Measurements from ENCODE around the gene PRM3. TPM values are rescaled to one million over a fixed set of nuclear protein-coding genes. Genes with fewer than 3 reads are reported as not detected.
"Not testable (repeated sequence)": the region's sequence is repeated elsewhere in the genome, so short reads cannot be mapped to it uniquely, and the experiment has no call there.

PRM3 gene
- total RNA-seq, 4 donors from 2014 or later, result not detected

DNA sequence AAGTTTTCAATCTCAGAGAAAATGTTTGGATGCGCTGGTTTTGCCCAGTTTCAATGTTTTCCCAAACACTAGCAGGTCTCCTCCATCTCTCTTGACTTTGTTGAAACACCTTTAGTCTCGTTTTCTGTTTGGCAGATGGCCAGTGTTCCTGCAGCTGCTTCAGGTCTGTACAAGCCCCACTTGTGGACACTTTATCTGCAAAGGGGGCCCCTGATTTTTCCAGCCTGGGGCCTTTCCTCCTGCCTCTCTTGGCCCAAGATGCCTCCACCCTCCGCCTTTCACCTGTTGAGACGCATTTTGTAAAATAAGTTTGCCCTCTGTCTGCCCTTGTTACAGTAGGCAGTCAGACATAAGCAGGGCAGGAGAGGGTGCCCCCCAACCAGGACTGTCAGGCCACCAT is 29.5 kb upstream of the PRM3 start:
- no peaks in the 10 kb centered on the region for H3K27me3 ChIP-seq
- H3K4me3 ChIP-seq, result no peak overlapping the region
- no peak for TF ChIP-seq POLR2AphosphoS5 (IDR thresholded peaks at IDR 0.05)
- no peak for TF ChIP-seq POLR2A (IDR thresholded peaks at IDR 0.05)
- no peak for TF ChIP-seq EP300 (IDR thresholded peaks at IDR 0.05; ENCODE audit: low read depth)
- TF ChIP-seq, protein P1, sequence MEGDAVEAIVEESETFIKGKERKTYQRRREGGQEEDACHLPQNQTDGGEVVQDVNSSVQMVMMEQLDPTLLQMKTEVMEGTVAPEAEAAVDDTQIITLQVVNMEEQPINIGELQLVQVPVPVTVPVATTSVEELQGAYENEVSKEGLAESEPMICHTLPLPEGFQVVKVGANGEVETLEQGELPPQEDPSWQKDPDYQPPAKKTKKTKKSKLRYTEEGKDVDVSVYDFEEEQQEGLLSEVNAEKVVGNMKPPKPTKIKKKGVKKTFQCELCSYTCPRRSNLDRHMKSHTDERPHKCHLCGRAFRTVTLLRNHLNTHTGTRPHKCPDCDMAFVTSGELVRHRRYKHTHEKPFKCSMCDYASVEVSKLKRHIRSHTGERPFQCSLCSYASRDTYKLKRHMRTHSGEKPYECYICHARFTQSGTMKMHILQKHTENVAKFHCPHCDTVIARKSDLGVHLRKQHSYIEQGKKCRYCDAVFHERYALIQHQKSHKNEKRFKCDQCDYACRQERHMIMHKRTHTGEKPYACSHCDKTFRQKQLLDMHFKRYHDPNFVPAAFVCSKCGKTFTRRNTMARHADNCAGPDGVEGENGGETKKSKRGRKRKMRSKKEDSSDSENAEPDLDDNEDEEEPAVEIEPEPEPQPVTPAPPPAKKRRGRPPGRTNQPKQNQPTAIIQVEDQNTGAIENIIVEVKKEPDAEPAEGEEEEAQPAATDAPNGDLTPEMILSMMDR (IDR thresholded peaks at IDR 0.05), result no peak
- no peak overlapping the region for H3K27ac ChIP-seq
- in situ Hi-C loops (cut with MboI; ENCODE audit: low pct_ligation_motif_present in 1 of 4, low pct_unique_long_range_greater_than_20kb in 1 of 4, low sequenced_read_pairs in 3 of 4) (no loop called here), intact Hi-C loops (cut with DNase I; ENCODE audit: low total_unique reads) (no loop called here)
- H3K9me3 ChIP-seq, result no peaks in the 10 kb centered on the region
- no peak for DNase-seq
- H3K4me1 ChIP-seq, result peaks cover 0 to 4% (median 1%) of the 10 kb centered on the region in 4 donors
- WGBS, 2 donors (ENCODE audit: low coverage in 1 of 2), result 69 to 85% methylated on average over 1 to 4 of the region's 4 CpGs
- no peaks in the 10 kb centered on the region for H3K36me3 ChIP-seq

DNA sequence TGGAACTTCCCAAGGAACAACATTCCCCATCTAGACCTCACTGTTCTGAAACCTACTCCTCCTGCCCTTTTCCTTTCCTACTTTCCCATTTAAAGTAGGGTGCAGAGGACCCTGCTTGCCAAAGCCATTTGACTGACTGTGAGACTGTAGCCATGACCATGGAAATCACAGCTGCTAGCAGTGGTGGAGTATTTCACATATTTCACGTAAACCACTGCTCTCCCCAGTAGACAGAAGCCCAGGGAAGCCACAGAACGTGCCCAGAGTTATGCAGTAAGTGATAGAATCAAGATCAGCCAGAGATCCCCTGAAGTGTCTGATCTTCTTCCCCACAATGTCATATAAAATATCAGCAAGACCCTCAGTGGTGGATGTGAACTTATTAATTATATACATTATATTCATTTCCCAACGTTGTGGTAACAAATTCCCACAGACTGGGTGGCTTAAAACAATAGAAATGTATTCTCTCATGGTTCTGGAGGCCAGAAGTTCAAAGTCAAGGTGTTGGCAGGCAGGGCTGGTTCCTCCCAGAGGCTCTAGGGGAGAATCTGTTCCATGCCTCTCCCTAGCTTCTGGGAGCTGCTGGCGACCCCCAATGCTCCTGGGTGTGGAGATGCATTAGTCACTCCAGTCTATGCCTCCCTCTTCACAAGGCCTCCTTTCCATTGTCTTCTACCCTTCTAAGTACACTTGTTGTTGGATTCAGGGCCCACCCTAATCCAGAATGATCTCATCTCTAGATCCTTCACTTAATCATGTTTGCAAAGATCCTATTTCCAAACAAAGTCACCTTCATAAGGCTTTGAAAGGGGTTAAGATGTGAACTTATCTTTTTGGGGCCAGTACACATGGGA is 28.4 kb upstream of the PRM3 start:
- intact Hi-C loops (cut with DNase I; ENCODE audit: low total_unique reads), result no loop called here
- no peaks in the 10 kb centered on the region for H3K36me3 ChIP-seq
- H3K27ac ChIP-seq, result no peak overlapping the region

DNA sequence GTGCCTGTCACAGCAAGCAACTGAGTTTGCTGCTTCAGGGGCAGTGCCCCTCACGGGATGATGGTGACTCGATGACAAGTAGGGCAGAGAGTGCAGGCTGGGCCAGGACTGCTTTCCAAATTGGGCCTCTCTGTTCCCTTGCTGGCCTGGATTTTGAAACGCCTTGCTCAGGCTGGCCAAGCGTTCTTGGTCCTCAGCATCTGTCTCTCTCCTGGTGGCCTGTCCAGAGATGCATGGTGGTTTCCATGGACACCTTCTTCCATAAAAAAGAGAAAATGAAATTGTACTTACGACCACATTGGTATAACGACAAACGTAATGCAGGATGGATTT is 27.1 kb upstream of the PRM3 start:
- Histone ChIP-seq H3K36me3 (no peaks in the 10 kb centered on the region), H3K27me3 (no peaks in the 10 kb centered on the region), H3K4me1 (peaks cover 3 to 19% (median 13%) of the 10 kb centered on the region in 4 donors), H3K4me3 (no peak overlapping the region), H3K27ac (no peak overlapping the region), H3K9me3 (no peaks in the 10 kb centered on the region)
- TF ChIP-seq POLR2A (IDR thresholded peaks at IDR 0.05), result no peak
- no peak for TF ChIP-seq POLR2AphosphoS5 (IDR thresholded peaks at IDR 0.05)
- TF ChIP-seq EP300 (IDR thresholded peaks at IDR 0.05; ENCODE audit: low read depth), result no peak
- TF ChIP-seq, protein P1 (IDR thresholded peaks at IDR 0.05), result no peak
- in situ Hi-C loops (cut with MboI; ENCODE audit: low pct_ligation_motif_present in 1 of 4, low pct_unique_long_range_greater_than_20kb in 1 of 4, low sequenced_read_pairs in 3 of 4) (no loop called here), intact Hi-C loops (cut with DNase I; ENCODE audit: low total_unique reads) (no loop called here)
- no peak for DNase-seq
- WGBS, 2 donors (ENCODE audit: low coverage in 1 of 2), result 85 to 93% methylated on average over 6 to 7 of the region's 7 CpGs

More for the DNA sequence above, 28.4 kb upstream of the PRM3 start:
- TF ChIP-seq EP300 (IDR thresholded peaks at IDR 0.05; ENCODE audit: low read depth) (no peak), POLR2A (IDR thresholded peaks at IDR 0.05) (no peak), POLR2AphosphoS5 (IDR thresholded peaks at IDR 0.05) (no peak)
- TF ChIP-seq, protein P1 (IDR thresholded peaks at IDR 0.05), result no peak
- no peak for DNase-seq
- Histone ChIP-seq H3K4me3 (no peak overlapping the region), H3K4me1 (peaks cover 3 to 15% (median 11%) of the 10 kb centered on the region in 4 donors), H3K27me3 (no peaks in the 10 kb centered on the region), H3K9me3 (no peaks in the 10 kb centered on the region)
- WGBS, 2 donors (ENCODE audit: low coverage in 1 of 2), result 63 to 75% methylated on average over 4 of the region's 4 CpGs
- in situ Hi-C loops (cut with MboI; ENCODE audit: low pct_ligation_motif_present in 1 of 4, low pct_unique_long_range_greater_than_20kb in 1 of 4, low sequenced_read_pairs in 3 of 4), result no loop called here

DNA sequence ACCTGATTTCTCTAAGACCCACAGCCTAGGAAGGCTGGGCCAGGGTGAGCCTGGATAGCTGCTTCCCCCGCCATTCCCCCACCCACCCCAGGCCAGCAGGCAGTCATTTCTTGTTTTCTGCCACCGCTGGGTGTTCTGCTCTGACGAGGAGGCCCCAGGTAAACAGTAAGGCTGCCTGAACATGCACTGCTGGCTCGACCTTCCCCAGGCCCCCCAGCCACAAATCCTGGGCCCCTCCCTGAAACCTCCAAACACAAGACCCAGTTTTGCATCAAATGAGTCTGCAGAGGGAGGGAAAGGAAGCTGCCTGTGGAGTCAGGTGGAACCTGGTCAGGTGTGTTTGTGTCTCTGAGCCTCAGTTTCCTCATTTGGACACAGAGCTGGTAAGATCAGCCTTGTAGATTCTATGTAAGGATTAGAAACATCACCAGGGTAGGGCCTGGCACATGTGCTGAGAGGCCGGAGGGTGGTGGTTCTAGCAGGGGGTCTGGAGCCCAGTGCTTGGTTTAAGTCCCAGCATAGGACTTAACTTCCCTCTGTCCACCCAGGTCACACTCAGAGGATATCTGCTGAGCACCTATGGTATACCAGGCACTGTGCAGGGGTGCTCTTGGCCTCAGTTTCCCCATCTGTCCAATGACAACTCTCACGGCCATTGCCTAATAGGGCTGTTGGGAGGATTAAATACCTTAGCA is 26.6 kb upstream of the PRM3 start:
- no peak overlapping the region for H3K27ac ChIP-seq
- TF ChIP-seq, protein P1 (IDR thresholded peaks at IDR 0.05), result no peak
- TF ChIP-seq POLR2A (IDR thresholded peaks at IDR 0.05) (no peak), POLR2AphosphoS5 (IDR thresholded peaks at IDR 0.05) (no peak), EP300 (IDR thresholded peaks at IDR 0.05; ENCODE audit: low read depth) (no peak)
- no peak overlapping the region for H3K4me3 ChIP-seq
- H3K4me1 ChIP-seq, result peaks cover 3 to 19% (median 13%) of the 10 kb centered on the region in 4 donors
- H3K9me3 ChIP-seq, result no peaks in the 10 kb centered on the region
- no peaks in the 10 kb centered on the region for H3K36me3 ChIP-seq
- intact Hi-C loops (cut with DNase I; ENCODE audit: low total_unique reads), result no loop called here
- WGBS, 2 donors (ENCODE audit: low coverage in 1 of 2), result 87% methylated on average over 6 of the region's 6 CpGs; no CpG with 5 or more reads in 1 of the 2 donors
- no peaks in the 10 kb centered on the region for H3K27me3 ChIP-seq
- in situ Hi-C loops (cut with MboI; ENCODE audit: low pct_ligation_motif_present in 1 of 4, low pct_unique_long_range_greater_than_20kb in 1 of 4, low sequenced_read_pairs in 3 of 4), result no loop called here
- DNase-seq, result no peak

DNA sequence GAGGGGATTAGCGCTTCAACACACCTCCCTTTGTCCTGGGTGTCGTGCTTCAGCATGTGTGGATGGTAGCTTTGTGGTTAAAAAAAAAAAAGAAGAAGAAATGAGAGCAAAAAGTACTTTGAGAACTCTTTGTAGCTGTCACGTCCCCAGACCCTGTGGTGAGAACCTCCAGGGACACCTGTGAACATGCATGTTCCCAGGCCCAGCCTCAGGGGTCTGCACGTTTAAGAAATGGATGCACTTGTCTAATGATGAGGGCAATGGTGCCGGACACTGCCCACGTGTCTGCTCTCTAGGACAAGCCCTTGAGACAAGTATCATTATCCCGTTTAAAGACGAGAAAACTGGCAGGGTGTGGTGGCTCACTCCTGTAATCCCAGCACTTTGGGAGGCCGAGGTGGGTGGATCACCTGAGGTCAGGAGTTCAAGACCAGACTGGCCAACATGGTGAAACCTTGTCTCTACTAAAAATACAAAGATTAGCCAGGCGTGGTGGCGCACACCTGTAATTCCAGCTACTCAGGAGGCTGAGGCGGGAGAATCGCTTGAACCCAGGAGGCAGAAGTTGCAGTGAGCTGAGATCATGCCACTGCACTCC is 25.6 kb upstream of the PRM3 start:
- H3K27me3 ChIP-seq; H3K36me3 ChIP-seq; H3K9me3 ChIP-seq; H3K27ac ChIP-seq; H3K4me3 ChIP-seq; DNase-seq; intact Hi-C loops (cut with DNase I; ENCODE audit: low total_unique reads); in situ Hi-C loops (cut with MboI; ENCODE audit: low pct_ligation_motif_present in 1 of 4, low pct_unique_long_range_greater_than_20kb in 1 of 4, low sequenced_read_pairs in 3 of 4): not testable (repeated sequence)
- WGBS, 2 donors (ENCODE audit: low coverage in 1 of 2), result 71 to 86% methylated on average over 6 to 13 of the region's 13 CpGs
- H3K4me1 ChIP-seq, result peaks cover 3 to 19% (median 13%) of the 10 kb centered on the region in 4 donors
